Endothelial cell of umbilical vein (primary cell): ENCODE measurements around the gene FYB2. TPM values are rescaled to one million over a fixed set of nuclear protein-coding genes. Genes with fewer than 3 reads are reported as not detected.

Source experiments
- BruUV-seq: library from RNA; stranded (reverse); fragments of 400-500 nt; replicated peaks from 2 replicates; lab custom pipeline; 2021; lab: Mats Ljungman, UMichigan
- CTCF ChIA-PET: fragments of 300-600, 350-600 bp; sonication (Branson Sonifier 250); formaldehyde crosslinking; loops from one replicate; lab custom pipeline; 2021; ENCODE audit warnings: antibody characterized with exemption, inconsistent platforms; lab: Charles Lee
- POLR2A ChIA-PET: fragments of 300-600, 350-600 bp; sonication (Branson Sonifier 250); formaldehyde crosslinking; loops from one replicate; lab custom pipeline; 2021; ENCODE audit warnings: antibody characterized with exemption, inconsistent platforms; lab: Charles Lee
- DNase-seq: peaks from one replicate; pipeline ENCODE4 v3.0.0-alpha.2; 2011; ENCODE audit warnings: low read depth, low spot score
- FAIRE-seq: peaks from 2 replicates; lab custom pipeline; 2011; peaks lifted over from hg19 to GRCh38; lab: Jason Lieb, UNC
- H2AFZ ChIP-seq: 2 replicates; pipeline ENCODE4 v1.6.0; 2012; ENCODE audit warnings: low read depth, low read length, control low read depth, inconsistent platforms
- H3K27ac ChIP-seq: 2 replicates; pipeline ENCODE4 v1.5.1; 2011; ENCODE audit warnings: low read depth, mild to moderate bottlenecking, control low read depth, low read length, moderate library complexity; ENCODE audit not compliant: insufficient read depth
- H3K27me3 ChIP-seq, 2 experiments: 2 replicates each; pipeline versions ENCODE4 v1.6.0 to v1.6.1; 2011; ENCODE audit warnings: low read length in 2 of 2, mixed read lengths in 1 of 2; ENCODE audit not compliant: control insufficient read depth in 2 of 2, insufficient read depth in 2 of 2
- H3K36me3 ChIP-seq, 2 experiments: 2 replicates in 1 of 2; 3 replicates in 1 of 2; pipeline ENCODE4 v1.5.1; 2011; ENCODE audit warnings: low read length in 2 of 2, mild to moderate bottlenecking in 1 of 2, moderate library complexity in 1 of 2; ENCODE audit not compliant: control insufficient read depth in 2 of 2, insufficient read depth in 2 of 2; ENCODE audit errors: extremely low read depth in 1 of 2
- H3K4me1 ChIP-seq: 3 replicates; pipeline ENCODE4 v1.5.1; 2011; ENCODE audit warnings: mild to moderate bottlenecking, low read length; ENCODE audit not compliant: control insufficient read depth, insufficient read depth; ENCODE audit errors: extremely low read depth
- H3K4me2 ChIP-seq: 2 replicates; pipeline ENCODE4 v1.6.1; 2011; ENCODE audit warnings: low read length, control low read depth, mixed read lengths; ENCODE audit not compliant: insufficient read depth
- H3K4me3 ChIP-seq, 3 experiments: fragments of 200-600 bp in 1 of 3; sonication (generic), shearing (Covaris generic) in 1 of 3; replicated peaks in 1 of 3; 2 replicates each; pipeline ENCODE4 v1.5.1; 2011 to 2016; ENCODE audit warnings: control low read depth in 3 of 3, low read length in 3 of 3, mild to moderate bottlenecking in 2 of 3, inconsistent platforms in 1 of 3, low read depth in 1 of 3, moderate library complexity in 1 of 3; ENCODE audit not compliant: insufficient read depth in 1 of 3
- H3K79me2 ChIP-seq: 2 replicates; pipeline ENCODE4 v1.6.0; 2012; ENCODE audit warnings: low read length, inconsistent platforms; ENCODE audit not compliant: control insufficient read depth, insufficient read depth
- H3K9ac ChIP-seq: replicated peaks from 2 replicates; pipeline ENCODE3; 2011; ENCODE audit warnings: low read length, control low read depth; ENCODE audit not compliant: insufficient read depth; ENCODE audit errors: extremely low read depth
- H3K9me1 ChIP-seq: replicated peaks from 3 replicates; pipeline ENCODE4 v1.6.0; 2011; ENCODE audit warnings: mild to moderate bottlenecking, low read length; ENCODE audit not compliant: control insufficient read depth, insufficient read depth; ENCODE audit errors: extremely low read depth
- H3K9me3 ChIP-seq: replicated peaks from 2 replicates; pipeline ENCODE4 v1.5.1; 2012; ENCODE audit warnings: low read length, inconsistent platforms; ENCODE audit not compliant: control insufficient read depth, insufficient read depth
- H4K20me1 ChIP-seq: replicated peaks from 2 replicates; pipeline ENCODE3; 2011; ENCODE audit warnings: mild to moderate bottlenecking, low read length; ENCODE audit not compliant: control insufficient read depth, insufficient read depth; ENCODE audit errors: extremely low read depth
- FOS ChIP-seq: IDR thresholded peaks from 2 replicates; pipeline ENCODE4 v1.6.1; 2011; ENCODE audit warnings: mild to moderate bottlenecking, low read length, moderate library complexity, borderline replicate concordance; ENCODE audit not compliant: insufficient read depth
- GATA2 ChIP-seq: IDR thresholded peaks from 2 replicates; pipeline ENCODE4 v1.7.0; 2011; ENCODE audit warnings: low read depth, mild to moderate bottlenecking, moderate library complexity, mixed read lengths, low read length; ENCODE audit not compliant: insufficient read length, insufficient read depth
- JUN ChIP-seq: IDR thresholded peaks from 2 replicates; pipeline ENCODE4 v1.6.1; 2011; ENCODE audit warnings: borderline replicate concordance, low read depth; ENCODE audit not compliant: insufficient read length, insufficient read depth
- MYC ChIP-seq: IDR thresholded peaks from one replicate; pipeline ENCODE4 v1.6.1; 2011; ENCODE audit warnings: mild to moderate bottlenecking, low read depth, low read length
- POLR2AphosphoS5 ChIP-seq: IDR thresholded peaks from 2 replicates; pipeline ENCODE4 v1.6.1; 2012; ENCODE audit warnings: low read depth, mild to moderate bottlenecking, control low read depth, low read length, moderate library complexity; ENCODE audit not compliant: insufficient read depth
- dilution Hi-C: fragments of 300-500 bp; cut with MboI; formaldehyde crosslinking; loops from one replicate; pipeline ENCODE4 v1.15.0; 2019; ENCODE audit warnings: low sequenced_read_pairs; ENCODE audit not compliant: extremely low pct_ligation_motif_present
- intact Hi-C: fragments of 100-400 bp; cut with micrococcal nuclease; formaldehyde crosslinking; loops from one replicate; pipeline ENCODE4 v1.10.0; 2022
- polyA plus RNA-seq, 4 experiments: library from polyadenylated mRNA; depleted of rRNA in 3 of 4; stranded (reverse) in 3 of 4; unstranded in 1 of 4; fragments of >200 nt; gene quantifications; 2 replicates each; pipeline versions ENCODE4 v1.2.1 to v1.2.3, GENCODE V29; 2011 to 2012; ENCODE audit warnings: missing spikeins in 1 of 4
- total RNA-seq: library from RNA; stranded (reverse); gene quantifications from 2 replicates; pipeline ENCODE4 v1.2.3, GENCODE V29; 2021
- TF ChIP-seq, protein P1 (sequence below), 2 donors: IDR thresholded peaks; 1 replicate in 1 of 2; 2 replicates in 1 of 2; pipeline ENCODE4 v1.5.1; 2011; ENCODE audit warnings: low read length in 2 of 2, mild to moderate bottlenecking in 2 of 2, moderate library complexity in 2 of 2, control low read depth in 1 of 2, inconsistent platforms in 1 of 2, low read depth in 1 of 2; ENCODE audit not compliant: insufficient read depth in 1 of 2; ENCODE audit errors: extremely low read depth in 1 of 2

The FYB2 gene
- total and polyA plus RNA-seq, 2 donors (not counting 3 experiments of a cell fraction or from before 2014, with no cell fraction given) = not detected

- Histone ChIP-seq H3K36me3 (no peaks in the 10 kb centered on the region), H3K4me2 (no peak overlapping the region), H3K9me1 (no peaks in the 10 kb centered on the region), H2AFZ (no peak overlapping the region), H3K9me3 (no peaks in the 10 kb centered on the region), H3K27ac (no peak overlapping the region), H3K9ac (no peak overlapping the region), H4K20me1 (no peaks in the 10 kb centered on the region), H3K4me3 (no peak overlapping the region), H3K79me2 (no peaks in the 10 kb centered on the region), H3K4me1 (peaks cover 10% of the 10 kb centered on the region), H3K27me3 (no peaks in the 10 kb centered on the region)
- ChIA-PET POLR2A (no interaction called here), CTCF (no interaction called here)
- no peak for TF ChIP-seq MYC
- peak; percentile 31 for TF ChIP-seq FOS
- intact Hi-C loops (no loop called here), dilution Hi-C loops (no loop called here)
- DNase-seq (peak; percentile 13), FAIRE-seq (no peak)
- BruUV-seq = no TSS peak
Observed at GRCh38 chr1:56686169-56686568, 133.0 kb downstream of the FYB2 start.

DNA sequence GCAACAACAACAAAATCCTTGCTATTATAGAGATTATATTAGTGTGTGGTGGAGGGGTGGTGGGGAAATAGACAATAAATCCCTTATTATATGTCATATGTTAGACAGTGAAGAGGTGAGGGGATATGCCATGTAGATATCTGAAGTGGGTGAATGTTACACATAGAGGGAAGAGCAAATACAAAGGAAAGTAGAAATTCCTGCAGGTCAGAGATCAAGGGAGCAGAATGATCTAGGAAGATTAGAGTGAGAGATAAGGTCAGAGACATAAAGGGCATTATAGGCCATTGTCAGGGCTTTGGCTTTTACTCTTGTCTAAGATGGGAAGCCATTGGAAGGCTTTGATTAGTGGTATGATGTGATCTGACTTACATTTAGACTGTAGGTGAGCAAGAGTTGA lies 135.6 kb downstream of the FYB2 start:
- Histone ChIP-seq H3K36me3 (no peaks in the 10 kb centered on the region), H3K79me2 (no peaks in the 10 kb centered on the region), H3K4me3 (no peak overlapping the region), H3K27me3 (no peaks in the 10 kb centered on the region), H3K9ac (no peak overlapping the region), H3K9me1 (no peaks in the 10 kb centered on the region), H3K9me3 (no peaks in the 10 kb centered on the region), H2AFZ (no peak overlapping the region), H3K27ac (no peak overlapping the region), H4K20me1 (no peaks in the 10 kb centered on the region), H3K4me1 (peaks cover 10% of the 10 kb centered on the region), H3K4me2 (no peak overlapping the region)
- dilution Hi-C loops = no loop called here
- POLR2A ChIA-PET = no interaction called here
- BruUV-seq = no TSS peak
- TF ChIP-seq GATA2 = no peak
- TF ChIP-seq, protein P1, sequence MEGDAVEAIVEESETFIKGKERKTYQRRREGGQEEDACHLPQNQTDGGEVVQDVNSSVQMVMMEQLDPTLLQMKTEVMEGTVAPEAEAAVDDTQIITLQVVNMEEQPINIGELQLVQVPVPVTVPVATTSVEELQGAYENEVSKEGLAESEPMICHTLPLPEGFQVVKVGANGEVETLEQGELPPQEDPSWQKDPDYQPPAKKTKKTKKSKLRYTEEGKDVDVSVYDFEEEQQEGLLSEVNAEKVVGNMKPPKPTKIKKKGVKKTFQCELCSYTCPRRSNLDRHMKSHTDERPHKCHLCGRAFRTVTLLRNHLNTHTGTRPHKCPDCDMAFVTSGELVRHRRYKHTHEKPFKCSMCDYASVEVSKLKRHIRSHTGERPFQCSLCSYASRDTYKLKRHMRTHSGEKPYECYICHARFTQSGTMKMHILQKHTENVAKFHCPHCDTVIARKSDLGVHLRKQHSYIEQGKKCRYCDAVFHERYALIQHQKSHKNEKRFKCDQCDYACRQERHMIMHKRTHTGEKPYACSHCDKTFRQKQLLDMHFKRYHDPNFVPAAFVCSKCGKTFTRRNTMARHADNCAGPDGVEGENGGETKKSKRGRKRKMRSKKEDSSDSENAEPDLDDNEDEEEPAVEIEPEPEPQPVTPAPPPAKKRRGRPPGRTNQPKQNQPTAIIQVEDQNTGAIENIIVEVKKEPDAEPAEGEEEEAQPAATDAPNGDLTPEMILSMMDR (IDR thresholded peaks at IDR 0.05; ENCODE audit: extremely low read depth in 1 of 2, insufficient read depth in 1 of 2, low read depth in 1 of 2, low read length in 2 of 2) = no peak
- no peak for TF ChIP-seq JUN
- no peak for TF ChIP-seq MYC
- TF ChIP-seq POLR2AphosphoS5 = no peak
- FAIRE-seq (no peak), DNase-seq (no peak)
- intact Hi-C loops = no loop called here
- CTCF ChIA-PET = interaction anchor here (0.7 kb wide), 1 partner anchor 113 kb away, joined by 5 read pairs; no protein-coding TSS in a partner anchor
